8988T (cell line): ENCODE measurements around the gene DSG3.
A peak's percentile ranks its signal among the peaks of the same experiment; 100 is the strongest.
"Not testable (repeated sequence)": the region's sequence is repeated elsewhere in the genome, so short reads cannot be mapped to it uniquely, and the experiment has no call there.

Source experiments
- DNase-seq: peaks from one replicate; pipeline ENCODE4 v3.0.0; 2011

Gene DSG3

GRCh38 chr18:31494705-31495244 lies 47.2 kb downstream of the DSG3 start:
- not testable (repeated sequence) for DNase-seq

DNA sequence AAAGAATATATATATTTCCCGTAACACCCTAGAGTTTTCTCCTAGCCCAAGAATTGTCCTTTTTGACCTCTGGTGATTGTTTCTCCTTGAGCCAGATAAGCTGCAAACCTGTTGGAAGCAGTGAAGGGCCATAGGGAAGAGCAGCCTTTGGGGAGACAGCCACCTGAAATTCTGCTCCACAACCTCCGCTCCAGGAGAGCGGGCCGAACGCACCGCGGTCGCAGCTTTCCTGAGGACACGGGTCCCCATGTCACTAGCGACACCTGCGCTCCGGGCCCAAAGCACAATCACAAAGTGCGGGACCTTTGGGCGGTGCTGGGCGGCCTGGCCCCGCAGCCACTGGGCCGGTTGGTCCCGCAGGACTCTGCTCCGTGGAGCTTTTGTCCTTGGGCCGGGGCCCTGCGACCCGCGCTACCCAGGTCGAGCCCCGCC lies 49.9 kb downstream of the DSG3 start:
- no peak for DNase-seq

DNA sequence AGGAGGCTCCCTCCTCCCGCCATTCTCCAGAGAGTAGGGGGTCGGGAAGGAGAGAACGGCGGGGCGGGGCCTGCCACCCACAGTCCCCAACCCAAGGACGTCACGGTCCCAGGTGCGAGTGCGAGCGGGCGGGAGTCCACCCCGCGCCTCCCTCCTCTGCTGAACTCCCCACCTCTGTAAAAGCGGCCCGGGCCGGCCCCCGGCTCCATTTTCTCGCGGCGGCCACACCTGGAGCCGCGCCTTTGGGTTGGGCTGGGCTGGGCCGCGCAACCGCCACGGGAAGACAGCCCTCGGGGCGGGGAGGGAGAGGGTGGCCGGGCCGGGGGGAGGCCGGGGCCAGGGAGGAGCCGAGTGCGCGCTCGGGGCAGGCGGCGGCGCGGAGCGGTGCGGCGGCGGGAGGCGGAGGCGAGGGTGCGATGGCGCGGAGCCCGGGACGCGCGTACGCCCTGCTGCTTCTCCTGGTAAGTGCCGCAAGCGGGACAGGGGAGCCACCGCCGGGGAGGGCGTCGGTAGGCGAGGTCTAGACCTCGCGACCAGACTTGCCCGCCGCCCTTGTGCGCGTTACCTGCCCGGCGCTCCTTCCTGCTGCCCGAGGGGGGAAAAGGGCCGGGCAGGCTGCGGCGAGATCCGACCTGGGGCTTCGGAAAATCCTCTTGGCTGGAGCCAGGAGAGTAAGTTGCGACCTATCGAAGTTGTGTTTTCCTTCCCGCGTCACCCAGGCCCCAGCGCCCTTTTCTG lies 50.5 kb downstream of the DSG3 start, which contains the start of gene DSG2:
DSG2 (plus strand) TSS at position 342 of the 738 bp plus-strand sequence; CDS start at position 417, 75 bp downstream.
- peak; percentile 74 for DNase-seq

- no peak for DNase-seq
Observed at GRCh38 chr18:31498574-31499524, 51.3 kb downstream of the DSG3 start.

DNA sequence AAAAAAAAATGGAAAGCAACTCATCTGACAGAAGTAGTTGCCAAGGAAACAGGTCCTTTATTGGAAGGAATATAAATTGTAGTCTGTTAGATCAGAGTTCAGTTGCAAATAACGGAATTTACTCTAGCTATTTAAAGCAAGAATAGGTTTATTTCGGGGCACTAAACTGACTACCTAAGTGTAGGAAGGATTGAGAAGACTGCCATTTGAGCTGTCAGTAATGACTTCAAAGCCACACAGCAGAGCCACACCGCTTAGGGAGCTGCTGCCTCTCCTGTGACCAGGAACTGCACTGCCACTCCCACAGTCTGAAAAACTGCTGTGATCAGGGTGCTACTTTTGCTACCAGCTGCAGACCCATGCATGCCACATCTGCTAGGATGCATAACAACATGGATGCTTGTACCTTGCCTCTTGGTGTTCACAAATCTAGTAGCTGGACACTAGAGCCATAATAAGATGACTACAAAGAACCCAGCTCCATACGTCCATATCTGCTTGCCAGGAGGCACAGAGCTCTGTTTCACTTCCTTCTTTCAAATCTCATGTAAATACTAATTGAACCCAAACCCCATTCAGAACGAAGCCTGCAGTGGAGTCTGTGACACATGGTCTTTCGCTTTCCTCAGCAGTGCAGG lies 52.6 kb downstream of the DSG3 start:
- DNase-seq, result no peak

GRCh38 chr18:31503011-31503410 lies 55.5 kb downstream of the DSG3 start:
- no peak for DNase-seq

GRCh38 chr18:31504455-31505147 lies 57.1 kb downstream of the DSG3 start:
- DNase-seq, result no peak

DNA sequence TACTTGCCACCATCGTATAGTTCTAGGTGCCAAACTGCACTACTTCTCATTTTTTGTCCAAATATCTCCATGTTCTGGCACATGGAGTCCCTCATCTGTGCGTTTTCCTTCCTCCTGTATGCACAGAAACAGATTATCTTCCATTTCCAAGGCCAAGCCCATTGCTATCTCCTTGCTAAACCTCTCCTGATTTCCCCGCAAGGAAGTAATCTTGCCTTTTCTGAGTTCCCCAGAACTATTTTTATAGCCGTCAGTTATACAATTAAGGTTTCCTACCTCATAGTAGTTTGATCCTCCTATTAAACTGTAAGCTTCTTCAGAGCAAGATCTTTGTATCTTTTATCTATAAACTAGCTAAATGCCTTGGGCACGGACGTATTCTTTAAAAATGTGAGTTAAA lies 57.6 kb downstream of the DSG3 start:
- DNase-seq, result no peak

DNA sequence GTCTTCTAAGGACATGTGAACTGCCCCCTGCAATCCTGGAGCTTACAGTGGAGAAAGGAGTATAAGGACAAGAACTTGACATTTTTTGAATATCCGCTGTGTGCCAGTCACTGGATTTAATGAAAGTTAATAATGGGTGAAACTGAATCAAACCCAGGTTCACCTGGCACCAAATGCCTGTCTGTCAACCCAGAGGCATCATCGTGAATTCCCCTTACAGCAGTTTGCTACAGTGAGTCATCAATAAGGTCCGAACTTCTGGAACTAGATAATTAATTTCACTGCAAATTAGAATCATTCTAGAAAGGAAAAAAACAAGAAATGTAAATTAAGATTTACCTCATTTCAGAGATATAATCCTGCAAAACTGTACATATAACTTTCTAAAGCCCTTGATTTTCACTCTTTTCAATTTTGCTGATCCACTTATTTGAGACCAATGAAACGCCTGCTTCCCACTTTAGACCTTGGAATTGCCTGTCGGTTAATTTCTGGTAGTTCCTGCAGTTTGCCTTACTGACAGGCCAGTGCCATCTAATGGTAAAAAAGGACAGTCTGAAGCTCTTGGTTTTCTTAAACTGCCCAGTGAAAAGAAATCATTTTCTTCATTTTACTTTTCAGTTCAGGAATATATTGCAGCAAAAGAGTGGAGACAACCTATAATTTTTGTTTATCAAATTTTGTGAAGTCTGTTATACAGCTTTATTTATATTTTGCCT lies 58.6 kb downstream of the DSG3 start:
- no peak for DNase-seq

DNA sequence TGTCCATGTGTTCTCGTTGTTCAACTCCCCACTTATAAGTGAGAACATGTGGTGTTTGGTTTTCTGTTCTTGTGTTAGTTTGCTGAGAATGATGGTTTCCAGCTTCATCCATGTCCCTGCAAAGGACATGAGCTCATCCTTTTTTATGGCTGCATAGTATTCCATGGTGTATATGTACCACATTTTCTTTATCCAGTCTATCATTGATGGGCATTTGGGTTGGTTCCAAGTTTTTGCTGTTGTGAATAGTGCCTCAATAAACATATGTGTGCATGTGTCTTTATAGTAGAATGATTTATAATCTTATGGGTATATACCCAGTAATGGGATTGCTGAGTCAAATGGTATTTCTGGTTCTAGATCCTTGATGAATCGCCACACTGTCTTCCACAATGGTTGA lies 59.6 kb downstream of the DSG3 start:
- not testable (repeated sequence) for DNase-seq

DNA sequence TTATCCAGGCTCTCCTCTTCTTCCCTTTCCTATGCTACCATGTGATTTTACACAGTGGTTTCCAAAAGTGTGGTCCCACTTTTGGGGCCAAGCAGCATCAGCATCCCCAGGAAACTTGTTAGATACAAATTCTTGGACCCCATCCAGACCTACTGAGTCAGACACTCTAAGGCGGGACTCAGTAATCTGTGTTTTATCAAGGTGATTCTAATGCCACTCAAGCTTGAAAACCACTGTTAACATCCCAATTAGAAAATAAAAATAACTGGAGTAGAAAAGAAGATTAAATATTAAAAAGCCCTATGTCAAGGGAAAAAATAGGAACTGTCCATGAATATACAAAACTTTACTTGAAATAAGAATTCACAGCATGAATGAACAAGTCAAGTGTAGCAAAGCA lies 61.2 kb downstream of the DSG3 start:
- no peak for DNase-seq

DNA sequence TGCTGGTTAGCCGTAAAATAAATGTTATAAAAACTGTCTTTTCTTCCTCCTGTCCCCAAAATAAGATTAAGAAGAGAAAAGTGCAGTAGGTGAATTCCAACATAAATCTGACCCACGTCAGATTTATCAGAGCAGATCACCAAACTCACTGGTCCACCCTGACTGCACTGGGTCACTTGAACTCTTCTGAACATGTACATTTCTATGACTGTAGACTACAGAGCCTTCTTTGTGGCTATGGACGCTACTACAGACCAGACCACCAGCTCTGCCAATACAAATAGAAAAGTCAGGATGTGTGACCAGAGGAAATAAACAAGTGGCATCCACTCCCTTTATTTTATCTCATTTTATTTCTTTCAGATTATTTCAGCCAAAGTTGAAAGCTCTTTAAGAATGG lies 62.0 kb downstream of the DSG3 start:
- DNase-seq, result no peak

- DNase-seq, result no peak
Observed at GRCh38 chr18:31510319-31510718, 62.8 kb downstream of the DSG3 start.

DNA sequence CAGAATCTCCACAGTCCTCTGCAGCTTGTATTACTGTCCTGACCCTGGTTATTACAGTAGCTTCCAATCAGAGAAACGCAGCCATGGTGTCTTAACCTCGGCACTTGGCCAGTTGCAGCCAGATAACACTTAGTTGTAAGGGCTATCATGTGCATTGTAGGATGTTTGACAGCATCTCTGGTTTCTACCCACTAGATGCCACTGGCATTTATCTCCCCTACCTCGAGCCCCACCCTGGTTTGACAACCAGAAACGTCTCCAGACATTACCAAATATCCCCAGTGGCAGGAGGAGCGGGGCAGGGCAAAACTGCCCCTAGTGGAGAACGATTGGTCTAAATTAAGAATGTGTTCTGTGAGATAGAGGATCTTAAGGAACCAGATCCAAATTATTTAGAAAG lies 63.6 kb downstream of the DSG3 start:
- DNase-seq, result no peak

DNA sequence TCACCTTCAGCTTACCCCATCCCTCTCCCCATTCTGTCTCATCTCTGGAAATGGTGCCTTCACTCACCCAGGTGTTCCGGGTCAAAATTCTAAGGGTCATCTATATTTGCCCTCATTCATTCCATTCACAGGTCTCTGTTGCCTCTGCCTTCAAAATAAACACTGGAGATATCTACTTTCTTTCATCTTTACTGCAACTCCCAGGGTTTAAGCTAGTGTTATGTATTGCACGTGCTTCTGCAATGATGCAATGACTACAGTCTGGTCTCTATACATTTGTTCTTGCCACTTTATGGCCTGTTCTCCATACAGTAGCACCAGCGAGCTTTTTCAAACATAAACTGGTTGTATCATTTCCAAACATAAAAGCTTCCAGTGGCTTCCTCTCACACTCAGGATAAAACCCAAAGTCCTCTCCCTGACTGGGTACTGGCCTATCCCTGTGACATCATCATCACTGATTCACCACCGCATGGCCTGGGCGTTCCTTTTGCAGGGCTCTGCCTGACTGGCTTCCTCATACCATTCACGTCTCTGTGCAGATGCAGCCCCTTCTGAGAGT lies 64.7 kb downstream of the DSG3 start:
- DNase-seq, result no peak

DNA sequence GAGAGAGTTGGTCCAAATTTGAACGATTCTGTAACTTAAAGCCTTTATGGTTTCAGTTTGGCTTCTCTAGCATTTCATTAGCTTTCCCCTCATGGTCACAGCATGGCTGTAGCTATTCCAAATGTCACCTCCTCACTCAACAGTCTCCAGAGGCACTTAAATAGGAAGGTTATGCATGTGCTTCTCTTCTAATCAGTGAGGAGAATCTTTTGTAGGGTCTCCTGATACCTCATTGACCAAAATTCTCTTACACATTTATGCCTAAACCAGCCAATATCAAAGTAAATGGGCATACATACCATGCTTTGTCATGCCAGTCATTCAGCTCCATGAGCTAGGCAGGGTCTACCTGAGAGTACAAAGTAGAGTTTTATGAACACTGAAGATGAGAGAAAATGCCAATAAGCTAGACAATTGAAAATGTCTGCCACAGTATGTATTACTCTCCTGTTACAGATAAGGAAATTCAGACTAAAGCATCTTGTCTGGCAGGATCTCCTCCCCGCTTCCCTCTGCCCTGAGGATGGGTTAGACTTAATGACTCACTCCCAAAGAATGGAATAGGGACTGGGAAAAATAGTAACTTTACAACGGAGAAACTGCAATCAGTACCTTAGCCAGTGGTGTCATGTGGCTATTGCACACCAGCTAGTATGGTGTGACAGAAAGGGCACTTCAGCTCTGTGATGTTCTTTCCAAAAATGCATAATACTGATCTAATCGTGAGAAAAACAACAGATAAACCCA lies 65.8 kb downstream of the DSG3 start:
- DNase-seq, result no peak

DNA sequence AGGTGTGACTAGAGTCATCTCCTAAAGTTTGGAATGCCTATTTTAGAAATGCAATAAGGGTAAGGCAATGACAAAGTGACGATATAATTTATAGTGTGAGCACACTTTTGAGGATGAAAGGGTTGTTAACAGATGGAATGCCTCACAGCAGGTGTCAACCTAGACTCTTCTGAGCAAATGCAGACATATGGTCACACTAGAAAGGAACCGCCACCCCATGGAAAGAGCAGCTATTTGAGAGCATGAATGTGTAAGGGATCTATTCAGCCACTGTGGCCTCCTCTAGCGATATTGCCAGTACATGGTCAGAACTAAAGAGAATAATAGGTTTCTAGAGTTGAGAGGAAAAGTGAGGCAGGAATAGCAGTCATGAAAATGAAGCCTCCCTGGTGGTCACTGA lies 68.9 kb downstream of the DSG3 start:
- no peak for DNase-seq

DNA sequence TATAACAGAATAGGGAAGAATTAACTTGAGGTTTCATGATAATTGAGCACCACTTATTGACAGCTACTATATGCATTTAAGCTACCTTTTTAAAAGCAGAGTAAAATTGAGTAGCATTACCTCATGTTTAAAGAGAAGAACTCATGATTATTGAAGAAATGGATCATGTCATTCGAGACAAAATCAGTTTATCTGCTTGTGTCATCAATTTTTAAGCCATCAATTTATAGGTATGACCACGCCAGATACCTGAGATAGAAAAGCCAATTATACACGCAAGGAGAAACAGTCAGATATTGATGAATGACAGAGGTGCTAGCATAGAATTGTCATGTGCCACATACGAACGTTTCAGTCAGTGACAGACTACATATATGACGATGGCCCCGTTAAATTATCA lies 78.8 kb downstream of the DSG3 start:
- DNase-seq, result no peak
